SK-MEL-5 (cell line): ENCODE results near the gene SLC39A1. TPM values are rescaled to one million over a fixed set of nuclear protein-coding genes. Genes with fewer than 3 reads are reported as not detected.

Experiments
- DNase-seq: peaks from one replicate; pipeline ENCODE4 v3.0.0-alpha.2; 2016; ENCODE audit warnings: low read depth, low spot score
- in situ Hi-C: cut with HindIII; loops from 2 replicates; pipeline ENCODE4 v1.10.0; 2016; ENCODE audit warnings: low sequenced_read_pairs, high pct_unique_total_duplicates, low pct_unique_long_range_greater_than_20kb
- total RNA-seq: library from RNA; depleted of rRNA; stranded (reverse); fragments of >200 nt; shearing (Covaris generic); gene quantifications from 2 replicates; pipeline ENCODE4 v1.2.3, GENCODE V29; 2014

Gene SLC39A1
- total RNA-seq, 1 experiment from 2014 or later, result 240 TPM

GRCh38 chr1:153959454-153959853, 3.9 kb downstream of the SLC39A1 start:
- in situ Hi-C loops, result no loop called here

DNA sequence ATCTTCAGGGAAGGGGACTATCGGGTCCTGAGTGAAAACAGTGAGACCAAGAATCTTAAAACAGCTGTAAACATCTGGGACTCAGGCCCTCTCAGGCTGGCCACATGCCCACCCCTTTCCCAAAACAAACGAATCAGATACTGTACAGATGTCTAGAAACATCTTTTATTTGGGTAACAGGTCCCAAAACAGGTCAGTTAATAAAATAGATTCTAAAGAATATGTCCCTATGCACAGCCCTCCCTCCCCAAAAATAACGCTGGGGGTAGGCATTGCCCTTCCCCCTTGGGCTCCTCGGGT, 4.4 kb downstream of the SLC39A1 start:
- in situ Hi-C loops, result no loop called here
- no peak for DNase-seq

More at GRCh38 chr1:153959454-153959853, 3.9 kb downstream of the SLC39A1 start:
- no peak for DNase-seq

- peak; percentile 100 for DNase-seq
- in situ Hi-C loops, result no loop called here
Measured at GRCh38 chr1:153958111-153958960, 5.0 kb downstream of the SLC39A1 start, which contains the start of gene CRTC2. TSS of gene CRTC2 (minus strand) at chr1:153958612. CDS start at chr1:153958497, 115 bp downstream.

DNA sequence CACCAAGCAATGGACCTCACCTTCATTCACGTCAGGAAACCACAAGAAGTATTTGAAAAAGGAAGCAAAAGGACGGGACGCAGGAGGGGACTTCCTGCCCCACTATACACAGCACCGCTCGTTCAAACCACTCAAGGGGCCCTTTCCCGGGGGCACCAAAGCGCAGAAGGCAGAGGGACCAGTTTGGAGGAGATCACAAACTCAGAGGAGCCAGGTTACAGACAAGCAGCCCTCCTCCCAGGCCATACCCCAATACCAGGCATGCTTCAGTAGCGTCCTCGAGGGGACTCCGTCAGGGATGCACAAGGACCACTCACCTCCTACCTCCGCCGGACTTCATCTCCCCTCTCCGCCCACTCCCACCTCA, 5.6 kb downstream of the SLC39A1 start:
- in situ Hi-C loops, result no loop called here
- no peak for DNase-seq

- no peak for DNase-seq
- in situ Hi-C loops, result no loop called here
Measured at GRCh38 chr1:153956997-153957715, 6.2 kb downstream of the SLC39A1 start.

GRCh38 chr1:153954826-153955225, 8.5 kb downstream of the SLC39A1 start:
- no peak for DNase-seq
- in situ Hi-C loops, result no loop called here

- no peak for DNase-seq
- in situ Hi-C loops, result no loop called here
Measured at GRCh38 chr1:153953859-153954365, 9.4 kb downstream of the SLC39A1 start.

DNA sequence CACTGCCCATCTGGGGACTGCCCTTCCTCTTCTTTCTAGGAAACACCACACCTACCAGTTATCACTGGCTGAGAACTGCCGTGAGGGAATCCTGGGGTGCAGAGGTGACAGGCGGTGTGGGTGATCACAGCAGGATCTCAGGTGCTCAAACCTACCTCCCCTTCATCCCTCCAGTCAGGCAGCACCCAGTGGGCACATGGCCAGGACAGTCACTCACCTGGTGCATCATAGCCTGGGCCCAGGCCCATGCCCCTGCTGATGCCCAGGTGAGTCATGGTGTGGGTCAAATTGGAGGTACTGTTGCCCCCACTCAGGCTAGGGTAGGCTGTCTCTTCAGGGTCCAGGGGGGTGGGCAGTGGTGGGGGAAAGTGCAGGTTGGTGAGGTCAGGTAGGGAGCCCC, 11.5 kb downstream of the SLC39A1 start:
- in situ Hi-C loops, result no loop called here
- DNase-seq, result no peak

GRCh38 chr1:153951183-153951582, 12.2 kb downstream of the SLC39A1 start:
- in situ Hi-C loops, result no loop called here
- no peak for DNase-seq

DNA sequence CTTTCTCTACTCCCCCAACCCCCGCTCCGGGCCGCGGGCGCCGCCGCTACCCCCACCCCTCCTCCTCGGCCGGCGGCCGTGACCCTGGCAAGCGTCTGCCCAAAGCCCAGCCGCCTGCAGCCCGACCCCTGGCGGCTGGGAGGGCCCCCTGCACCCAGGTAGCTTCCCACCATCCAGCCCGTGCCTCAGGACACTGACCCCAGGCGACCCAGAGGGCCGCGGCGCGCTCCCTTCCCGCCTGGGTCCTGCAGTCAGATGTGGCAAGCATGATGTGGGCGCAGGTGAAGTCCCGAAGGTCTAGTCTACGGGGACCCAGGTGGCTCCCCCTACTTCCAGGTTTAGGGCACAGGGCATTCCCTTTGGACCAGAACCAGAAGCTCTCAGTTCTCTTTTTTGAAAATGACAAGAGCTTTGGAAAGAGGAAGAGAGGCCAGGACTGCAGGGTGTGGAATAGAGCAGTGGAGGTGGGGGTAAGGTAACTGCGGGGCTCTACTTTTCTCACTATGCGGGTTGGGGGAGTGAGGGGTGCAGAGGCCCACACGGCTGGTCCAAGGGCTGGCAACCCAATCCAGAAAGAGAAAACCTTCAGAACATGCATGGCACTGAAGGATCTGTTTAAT, 16.6 kb downstream of the SLC39A1 start, which contains the start of gene DENND4B:
DENND4B (minus strand) TSS at position 97 of the 620 bp plus-strand sequence. CDS start 2,344 bp downstream, outside the sequence.
- in situ Hi-C loops, result no loop called here
- DNase-seq, result peak; percentile 87

GRCh38 chr1:153945795-153946621, 17.3 kb downstream of the SLC39A1 start:
- peak; percentile 81 for DNase-seq
- in situ Hi-C loops, result no loop called here

DNA sequence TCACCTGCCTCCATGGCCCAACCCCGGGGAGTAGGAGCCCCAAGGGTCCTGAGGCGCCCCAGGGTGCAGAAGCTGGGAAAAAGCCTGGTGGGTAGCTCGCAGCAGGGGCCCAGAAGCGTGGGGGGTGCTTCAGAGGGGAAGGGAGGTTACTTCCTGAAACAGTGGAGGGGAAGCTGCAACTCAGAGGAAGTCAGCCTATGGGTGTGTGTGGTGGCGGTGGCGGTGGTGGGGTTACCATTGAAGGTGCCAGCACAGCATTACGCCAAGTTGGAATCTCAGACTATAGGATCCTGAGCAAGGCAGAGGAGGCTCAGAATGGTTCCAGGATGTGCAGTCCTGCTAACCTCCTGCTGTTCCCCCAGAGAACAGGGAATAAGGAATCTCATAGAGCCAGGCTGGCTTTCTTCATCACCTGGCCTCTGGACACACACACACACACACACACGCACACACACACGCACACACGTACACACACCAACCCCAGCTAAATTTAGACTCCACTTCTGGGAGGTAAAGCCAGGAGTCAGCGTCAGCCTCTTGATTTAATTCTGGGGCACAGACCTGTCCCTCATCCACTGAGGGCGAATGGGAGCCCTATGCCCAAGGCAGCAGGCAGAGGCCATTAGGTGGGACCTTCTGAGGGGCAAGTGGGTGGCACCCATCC, 18.1 kb downstream of the SLC39A1 start:
- DNase-seq, result peak; percentile 31
- in situ Hi-C loops, result no loop called here

- DNase-seq, result no peak
- in situ Hi-C loops, result no loop called here
Measured at GRCh38 chr1:153944827-153945117, 18.6 kb downstream of the SLC39A1 start.

- DNase-seq, result no peak
- in situ Hi-C loops, result no loop called here
Measured at GRCh38 chr1:153944005-153944826, 19.1 kb downstream of the SLC39A1 start.

DNA sequence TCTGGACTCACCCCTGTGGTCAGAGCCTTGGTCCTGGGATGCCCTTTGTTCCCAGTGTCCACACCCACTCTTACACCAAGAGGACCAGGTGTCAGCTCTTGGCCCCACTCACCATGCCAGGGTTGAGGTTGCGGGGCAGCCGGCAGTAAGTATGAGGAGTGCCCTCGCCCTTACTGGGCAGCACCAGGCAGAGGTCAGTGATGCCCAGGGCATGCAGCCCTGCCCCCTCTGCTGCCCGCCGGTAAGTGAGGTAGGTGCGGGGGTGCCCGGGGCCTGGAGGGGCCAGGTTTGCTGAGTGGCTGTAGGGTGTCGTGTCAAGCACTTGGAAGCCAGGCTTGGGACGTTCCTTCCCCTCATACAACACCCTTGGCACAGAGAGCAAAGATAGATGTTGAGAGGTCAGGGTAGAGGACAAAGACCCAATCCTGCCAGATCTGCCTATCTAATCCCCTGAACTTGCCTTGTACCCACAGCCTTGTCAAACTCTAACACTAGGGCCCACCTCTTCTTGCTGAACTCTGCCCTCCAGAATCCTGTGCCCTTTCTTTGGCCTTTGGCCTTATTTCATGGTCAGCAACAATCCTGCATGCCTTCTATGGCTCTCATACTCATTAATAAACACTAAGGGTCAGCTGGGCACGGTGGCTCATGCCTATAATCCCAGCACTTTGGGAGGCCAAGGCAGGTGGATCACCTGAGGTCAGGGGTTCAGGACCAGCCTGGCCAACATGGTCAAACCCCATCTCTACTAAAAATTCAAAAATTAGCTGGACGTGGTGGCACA, 20.4 kb downstream of the SLC39A1 start:
- DNase-seq, result no peak
- in situ Hi-C loops, result no loop called here
